Ureter (tissue), 1 donor: ENCODE measurements around the gene SLC13A3. TPM values are rescaled to one million over a fixed set of nuclear protein-coding genes. Genes with fewer than 3 reads are reported as not detected.
A peak's percentile ranks its signal among the peaks of the same experiment; 100 is the strongest.

ENCODE experiments used
- DNase-seq: peaks from one replicate; pipeline ENCODE4 v3.0.0-alpha.2; 2020; ENCODE audit warnings: low spot score
- total RNA-seq: library from RNA; stranded (reverse); gene quantifications from one replicate; pipeline ENCODE4 v1.2.4, GENCODE V29; 2023
- donor health status: DM: yes; HTN: yes; CAD: no.

The SLC13A3 gene
- total RNA-seq, 1 donor from 2014 or later: 5.1 TPM

DNA sequence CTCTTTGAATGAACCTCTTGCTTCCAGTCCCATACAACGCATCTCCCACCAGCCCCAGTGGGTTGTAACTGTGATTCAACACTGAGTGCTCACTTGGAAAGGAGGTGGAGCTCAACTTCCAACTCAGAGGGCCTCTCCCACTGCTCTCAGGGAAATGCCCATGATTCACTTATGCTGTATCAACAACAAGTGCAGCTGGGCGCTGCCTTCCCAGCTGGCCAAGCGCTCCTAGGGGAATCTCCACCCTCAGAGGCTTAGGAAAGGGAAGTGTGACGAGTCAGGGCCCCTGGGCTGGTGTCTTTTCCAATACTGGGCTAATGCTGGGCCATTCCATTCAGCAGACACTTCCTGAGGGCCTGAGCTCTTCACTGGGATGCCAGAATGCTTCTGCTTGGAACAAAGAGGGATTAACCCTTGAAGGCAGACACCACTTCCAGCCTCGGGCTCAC is 92.7 kb downstream of the SLC13A3 start:
- DNase-seq: peak; percentile 53

- DNase-seq: no peak
Measured at GRCh38 chr20:46557231-46557956, 93.9 kb downstream of the SLC13A3 start.

GRCh38 chr20:46555370-46555956 is 95.8 kb downstream of the SLC13A3 start:
- DNase-seq: no peak

- DNase-seq: no peak
Measured at GRCh38 chr20:46554828-46555227, 96.4 kb downstream of the SLC13A3 start.

- no peak for DNase-seq
Measured at GRCh38 chr20:46553926-46554325, 97.3 kb downstream of the SLC13A3 start.

DNA sequence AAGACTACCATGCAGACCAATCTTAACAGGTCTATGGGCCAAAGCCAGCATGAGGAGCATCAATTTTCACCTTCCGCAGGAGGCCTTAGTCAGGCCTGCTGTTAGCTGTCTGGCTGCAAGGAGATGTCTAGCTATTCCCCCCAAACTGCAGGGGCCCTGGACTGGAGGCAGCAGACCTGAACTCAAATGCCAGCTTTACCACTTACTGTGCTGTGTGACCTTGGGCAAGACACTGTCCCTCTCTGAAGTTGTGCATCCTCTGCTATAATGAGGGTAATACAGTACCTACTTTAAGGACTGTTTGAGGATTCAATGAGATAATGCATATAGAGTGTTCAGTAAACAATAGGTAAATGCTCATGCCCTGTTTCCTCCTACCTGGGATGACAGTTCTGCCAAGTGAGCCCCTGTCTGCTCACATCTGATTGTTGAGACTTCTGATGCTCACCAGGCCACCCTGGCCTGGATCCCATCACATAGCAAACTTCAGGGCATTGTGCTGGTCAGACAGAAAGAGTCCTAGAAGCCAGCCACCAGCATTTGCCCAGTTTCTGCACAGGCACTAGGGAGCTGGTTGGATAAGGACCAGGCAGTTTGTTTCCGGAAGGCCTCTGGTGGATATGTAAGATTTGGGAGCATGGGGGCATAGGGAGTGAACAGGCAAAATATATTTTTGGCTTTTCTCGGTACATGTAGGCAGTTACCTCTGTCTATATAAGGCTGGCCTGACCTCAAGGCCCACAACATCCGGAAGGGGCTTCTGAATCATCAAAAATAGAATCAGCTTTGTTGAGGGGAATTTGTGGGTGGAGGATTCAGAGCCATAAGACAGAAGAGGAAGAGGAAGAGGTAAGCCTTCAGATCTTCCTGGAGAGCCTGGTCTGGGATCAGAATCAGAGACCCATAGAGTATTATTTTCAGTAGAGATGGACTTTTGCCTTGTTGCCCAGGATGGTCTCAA is 98.5 kb downstream of the SLC13A3 start:
- DNase-seq: no peak

DNA sequence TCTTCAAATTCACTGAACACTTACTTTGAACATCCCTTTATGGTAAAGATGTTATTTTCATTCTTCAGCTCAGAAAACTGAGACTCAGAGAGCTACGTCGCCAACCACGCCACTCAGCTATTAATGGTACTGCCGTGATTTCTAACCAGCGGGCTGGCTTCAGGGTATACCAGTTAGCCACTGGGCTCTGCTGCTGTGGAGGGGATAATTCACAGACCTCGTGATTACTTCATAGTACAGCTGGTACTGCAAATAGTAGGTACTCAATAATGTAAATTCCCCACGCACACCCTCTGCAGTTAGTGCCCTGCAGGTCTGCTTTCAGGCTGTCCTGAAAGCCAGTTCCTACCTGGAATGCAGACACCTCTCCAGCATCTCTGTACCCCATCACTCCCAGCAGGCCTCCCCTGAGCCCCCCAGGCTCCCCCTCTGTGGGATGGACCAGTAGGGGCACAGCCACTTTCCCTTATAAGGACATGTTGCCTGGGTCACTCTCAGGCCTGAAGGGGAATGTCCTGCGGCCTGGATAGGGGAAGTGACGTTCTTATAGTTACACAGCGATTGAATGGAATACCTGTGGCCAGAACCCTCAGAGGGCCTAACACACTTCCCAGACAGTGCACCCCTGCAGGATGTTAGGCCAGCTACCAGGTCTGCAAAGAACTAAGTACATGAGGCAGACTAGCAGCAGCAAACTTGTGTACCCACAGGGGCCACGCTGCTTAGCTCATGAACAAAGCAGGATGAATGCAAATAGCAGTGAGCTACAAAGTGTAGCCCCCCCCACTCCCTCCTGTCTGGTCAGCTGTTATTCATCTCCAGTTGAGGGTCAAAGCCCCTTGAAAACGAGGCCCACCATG is 99.5 kb downstream of the SLC13A3 start:
- DNase-seq: no peak

DNA sequence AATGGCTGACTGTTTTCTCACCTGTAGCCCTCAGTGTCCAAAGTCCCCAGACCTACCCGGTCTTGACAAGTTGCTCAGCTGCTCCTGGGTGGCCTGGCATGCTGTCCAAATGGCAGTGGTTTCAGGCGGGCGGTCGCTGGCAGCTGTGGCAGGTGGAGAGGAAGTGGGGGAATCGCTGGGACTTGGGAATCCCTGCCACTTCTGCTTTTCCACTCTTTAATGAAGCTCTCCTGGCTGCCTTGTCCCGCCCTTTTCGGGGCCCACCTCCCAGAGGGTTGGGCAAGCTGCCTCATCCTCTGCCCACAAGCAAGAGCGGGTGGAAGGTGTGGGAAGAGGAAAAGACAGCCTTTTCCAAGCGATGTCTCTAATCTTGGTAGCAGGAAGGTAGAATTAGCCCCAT is 100.8 kb downstream of the SLC13A3 start, which contains the start of gene OCSTAMP:
Gene OCSTAMP (minus strand): TSS at position 194 of the 400 bp plus-strand sequence. CDS start 94 bp downstream, at position 100.
- DNase-seq: no peak

- no peak for DNase-seq
Measured at GRCh38 chr20:46549188-46549972, 101.9 kb downstream of the SLC13A3 start.

GRCh38 chr20:46548688-46549087 is 102.6 kb downstream of the SLC13A3 start:
- DNase-seq: no peak

GRCh38 chr20:46547995-46548394 is 103.3 kb downstream of the SLC13A3 start:
- no peak for DNase-seq

DNA sequence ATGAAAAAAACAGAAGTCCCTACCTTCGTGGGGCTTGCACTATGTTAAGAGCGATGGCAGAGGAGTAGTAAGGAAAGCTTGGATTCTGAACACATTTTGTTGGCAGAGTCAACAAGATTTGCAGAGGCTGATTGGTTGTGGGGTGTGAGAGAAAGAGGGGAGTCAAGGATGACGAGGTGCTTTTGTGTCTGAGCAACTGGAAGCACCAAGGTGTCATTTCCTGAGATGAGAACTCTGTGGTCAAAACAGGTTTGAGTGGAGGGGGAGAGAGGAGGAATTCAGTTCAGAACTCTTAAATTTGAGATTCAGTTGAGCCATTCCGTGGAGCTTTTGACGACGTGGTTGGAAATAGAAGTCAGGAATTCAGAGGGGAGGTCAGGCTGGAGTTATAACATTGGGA is 104.3 kb downstream of the SLC13A3 start:
- no peak for DNase-seq

DNA sequence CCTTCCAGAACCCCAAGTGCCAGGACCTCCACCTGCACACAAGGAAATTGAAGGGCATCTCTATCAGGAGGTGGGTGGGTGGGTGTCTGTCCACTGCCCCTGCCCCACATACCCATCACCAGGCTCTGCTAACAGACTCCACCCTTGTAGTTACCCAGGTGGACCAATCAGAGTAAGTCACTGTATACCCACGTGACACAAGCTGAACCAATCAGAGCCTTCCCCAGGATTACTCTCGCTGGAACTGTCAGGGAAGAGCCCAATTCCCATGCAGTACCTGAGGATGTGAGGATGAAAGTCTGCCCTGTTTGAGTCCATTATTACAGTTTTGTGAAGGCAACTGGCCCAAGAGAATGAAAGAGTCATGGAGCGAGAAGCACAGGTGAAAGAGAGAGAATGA is 105.0 kb downstream of the SLC13A3 start:
- no peak for DNase-seq

- no peak for DNase-seq
Measured at GRCh38 chr20:46545827-46546138, 105.5 kb downstream of the SLC13A3 start.

DNA sequence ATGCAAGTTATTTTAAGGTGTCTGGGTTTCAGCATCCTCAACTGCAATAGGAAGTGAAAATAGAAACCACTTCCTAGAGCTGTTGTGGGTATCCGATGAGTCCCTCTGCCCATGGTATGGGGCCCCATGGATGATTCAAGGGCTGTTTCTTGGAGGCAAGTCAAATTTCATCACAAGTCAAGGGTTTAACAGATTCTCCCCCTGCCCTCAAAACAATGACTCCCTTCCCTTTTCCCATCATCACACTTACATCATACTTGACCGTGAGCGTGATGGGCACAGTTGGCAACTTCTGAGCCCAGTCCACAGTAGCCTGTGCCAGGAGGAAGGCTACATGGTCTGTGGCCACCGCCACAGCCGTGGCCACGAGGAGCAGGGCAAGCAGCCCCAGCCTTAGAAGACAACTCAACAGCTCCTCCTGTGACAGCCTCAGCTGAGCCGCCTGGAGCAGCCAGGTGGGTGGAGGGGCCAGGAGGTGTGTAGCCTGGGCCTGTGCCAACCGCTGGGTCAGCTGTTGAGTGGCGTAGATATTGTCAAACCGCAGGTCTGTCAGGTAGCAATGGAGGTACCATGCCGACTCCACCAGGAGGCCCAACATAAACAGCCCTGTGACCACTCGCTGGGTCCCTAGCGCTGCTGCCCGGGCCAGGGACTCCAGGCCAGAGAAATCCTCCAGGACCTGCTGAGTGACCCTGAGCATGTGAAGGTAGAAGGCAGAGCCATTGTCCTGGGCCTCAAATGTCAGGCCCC is 106.0 kb downstream of the SLC13A3 start:
- no peak for DNase-seq

- no peak for DNase-seq
Measured at GRCh38 chr20:46544576-46544975, 106.7 kb downstream of the SLC13A3 start.

GRCh38 chr20:46543959-46544358 is 107.3 kb downstream of the SLC13A3 start:
- DNase-seq: no peak

- DNase-seq: no peak
Measured at GRCh38 chr20:46543033-46543432, 108.2 kb downstream of the SLC13A3 start.

- no peak for DNase-seq
Measured at GRCh38 chr20:46541229-46541935, 109.9 kb downstream of the SLC13A3 start.
